GOT3 (cell line): Measurements from ENCODE around the gene LAMA2.

Experiments used
- DNase-seq: peaks from one replicate; lab custom pipeline; 2025; ENCODE audit warnings: mixed read lengths; lab: John Stamatoyannopoulos, UW

LAMA2 gene

DNA sequence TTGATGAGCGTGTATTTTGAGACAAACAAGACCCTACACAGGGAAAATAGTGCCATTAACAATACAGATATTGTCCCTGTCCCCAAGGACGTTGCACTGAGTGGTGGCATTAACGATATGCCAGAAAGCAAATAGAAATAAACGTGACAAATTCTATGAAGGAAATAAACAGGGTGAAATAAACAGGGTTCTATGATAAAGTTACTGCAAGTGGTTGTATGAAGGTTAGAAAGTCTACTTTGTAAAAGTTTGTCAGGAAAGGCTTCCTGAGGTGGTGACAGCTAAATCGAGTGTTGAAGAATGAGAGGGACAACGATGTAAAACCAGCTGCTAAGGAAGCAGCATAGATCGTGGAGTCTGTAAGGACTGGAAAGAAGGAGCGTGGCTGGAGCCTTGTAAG lies 380.2 kb downstream of the LAMA2 start:
- DNase-seq: no peak

DNA sequence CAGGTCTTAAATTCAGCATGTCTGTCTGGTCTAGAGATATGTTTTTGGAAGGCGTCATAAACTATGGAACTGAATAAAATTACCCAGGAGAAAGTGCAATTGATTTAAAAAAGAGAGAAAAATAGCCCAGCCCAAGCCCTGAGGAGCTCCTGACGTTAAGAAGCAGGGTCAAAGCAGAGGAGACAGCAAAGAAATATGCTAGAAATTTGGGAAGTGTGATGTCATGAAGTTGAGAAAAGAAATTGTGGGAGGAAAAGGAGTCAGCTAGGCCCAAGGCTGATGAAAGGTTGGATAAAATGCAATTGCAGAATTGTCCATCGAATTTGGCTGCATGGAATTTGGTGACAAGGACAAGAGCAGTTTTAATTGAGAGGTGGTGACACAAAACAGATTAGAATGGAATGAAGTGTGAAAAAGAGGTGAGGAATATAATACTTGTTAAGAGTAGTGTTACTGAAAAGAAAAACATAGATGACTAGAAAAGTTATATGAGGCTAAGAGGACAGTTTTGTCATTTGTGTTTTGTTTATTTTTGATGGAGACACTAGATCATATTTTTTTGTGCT lies 381.6 kb downstream of the LAMA2 start:
- DNase-seq: no peak

DNA sequence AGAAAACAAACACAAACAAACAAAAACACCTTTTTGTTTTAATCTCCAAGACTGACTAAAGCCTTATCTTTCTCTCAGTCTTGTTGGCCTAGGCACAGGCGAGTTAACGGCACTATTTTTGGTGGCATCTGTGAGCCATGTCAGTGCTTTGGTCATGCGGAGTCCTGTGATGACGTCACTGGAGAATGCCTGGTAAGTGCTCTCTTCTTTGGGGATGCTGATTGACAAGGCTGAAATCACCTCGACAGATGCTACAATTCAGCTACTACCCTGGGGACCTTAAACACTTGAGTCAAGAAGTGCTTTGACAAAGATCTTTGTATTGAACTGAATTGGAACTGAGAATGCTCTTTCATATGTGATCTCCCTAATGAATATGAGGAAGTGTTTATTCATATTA lies 384.1 kb downstream of the LAMA2 start:
- no peak for DNase-seq

DNA sequence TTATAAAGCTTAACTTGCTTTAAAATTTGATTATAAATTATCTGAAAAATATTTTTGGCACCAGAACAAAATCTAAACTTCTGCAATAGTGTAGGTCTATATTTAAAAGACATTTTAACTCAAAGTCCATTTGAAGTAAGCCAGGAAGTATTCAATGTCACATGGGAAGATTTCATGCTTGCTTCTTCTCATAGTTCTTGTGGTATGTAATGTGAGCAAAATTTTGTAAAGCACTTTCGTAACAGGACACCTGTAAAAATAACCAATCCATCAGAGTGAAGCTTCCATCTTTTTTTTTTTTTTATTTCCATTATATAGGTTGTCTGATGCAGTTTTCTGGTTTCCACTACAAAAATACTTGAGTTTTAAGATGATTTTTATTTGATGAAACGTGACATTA lies 386.1 kb downstream of the LAMA2 start:
- DNase-seq: no peak

DNA sequence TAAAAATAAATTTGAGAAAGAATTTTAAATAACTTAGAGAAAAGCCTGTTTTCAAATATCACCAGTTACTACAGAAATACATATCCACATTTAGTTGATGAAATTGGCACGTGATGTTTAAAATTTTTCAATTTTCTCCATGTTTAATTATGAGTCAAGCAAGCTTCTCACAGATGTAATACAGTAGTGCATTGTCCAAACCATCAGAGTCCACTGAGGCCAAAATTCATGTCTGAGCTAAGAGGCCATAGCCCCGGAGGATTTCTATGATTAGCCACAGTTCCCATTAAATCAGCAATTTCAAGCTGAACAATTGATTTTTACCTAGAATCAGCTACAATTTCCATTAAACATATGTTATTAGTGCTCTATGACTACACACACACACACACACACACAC lies 387.0 kb downstream of the LAMA2 start:
- DNase-seq: no peak

DNA sequence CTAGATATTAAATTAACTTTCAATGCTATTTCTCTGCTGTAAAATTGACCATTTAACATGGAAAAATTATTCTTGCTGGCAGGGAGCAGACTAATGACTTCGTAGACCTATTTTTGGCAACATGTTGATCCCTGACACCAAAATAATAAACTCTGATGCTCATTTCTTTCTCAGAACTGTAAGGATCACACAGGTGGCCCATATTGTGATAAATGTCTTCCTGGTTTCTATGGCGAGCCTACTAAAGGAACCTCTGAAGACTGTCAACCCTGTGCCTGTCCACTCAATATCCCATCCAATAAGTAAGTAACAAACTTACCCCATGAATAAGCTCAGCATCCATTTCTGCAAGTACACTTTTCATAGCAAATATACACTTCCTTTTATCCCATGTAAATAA lies 387.5 kb downstream of the LAMA2 start:
- no peak for DNase-seq

DNA sequence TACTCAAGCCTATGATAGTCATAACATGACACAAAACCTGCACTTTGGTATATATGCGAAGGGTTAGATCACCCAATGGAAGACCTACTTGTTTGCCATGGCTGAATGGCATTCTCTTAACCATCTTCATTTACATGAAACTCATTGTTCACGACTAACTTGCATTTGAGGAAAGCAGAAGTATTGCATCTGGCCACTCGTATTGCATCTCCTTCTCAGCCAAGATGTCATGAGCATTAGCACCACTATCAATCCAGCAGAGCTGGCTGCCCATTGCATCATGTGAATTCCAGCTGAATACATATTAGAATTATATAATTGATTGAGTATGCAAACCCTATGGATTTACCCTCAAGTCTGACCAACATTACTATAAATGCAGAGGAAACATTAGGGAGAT lies 390.2 kb downstream of the LAMA2 start:
- DNase-seq: no peak

DNA sequence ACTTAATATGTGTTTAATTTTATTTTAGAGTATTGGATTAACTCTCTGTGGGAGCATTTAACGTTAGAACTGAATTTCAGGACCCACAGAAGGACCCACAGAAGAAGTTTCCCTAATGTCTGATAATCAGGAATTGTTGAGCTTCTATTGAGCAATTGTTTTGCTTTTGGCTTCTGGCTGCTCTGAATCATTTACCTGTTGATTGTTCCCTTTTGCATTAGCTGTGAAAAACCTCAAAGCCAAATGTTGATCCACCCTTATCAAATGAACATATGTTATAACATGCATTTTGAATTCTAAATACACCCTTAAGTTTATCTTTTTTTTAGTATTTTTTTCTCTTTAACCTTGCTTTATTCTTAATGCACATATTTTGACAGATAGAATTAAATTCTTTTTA lies 393.5 kb downstream of the LAMA2 start:
- DNase-seq: no peak

DNA sequence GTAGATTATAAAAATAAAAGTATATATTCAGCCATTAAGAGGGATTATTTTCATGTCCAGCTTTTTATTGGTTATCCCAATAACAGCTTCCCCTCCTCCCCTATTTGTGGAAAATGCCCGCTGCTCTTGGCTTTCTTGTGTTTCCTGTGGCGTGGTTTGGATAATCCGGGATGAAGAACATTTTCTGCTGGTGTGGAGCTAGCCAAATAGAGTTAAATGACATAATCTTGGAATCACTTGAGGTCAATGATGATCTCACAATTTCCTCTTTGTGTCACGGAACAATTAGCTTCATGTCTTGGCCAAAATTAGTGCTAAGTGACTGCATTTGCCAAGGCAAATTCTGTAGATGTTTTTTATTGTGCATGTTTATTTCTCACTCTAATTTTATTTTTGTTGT lies 394.0 kb downstream of the LAMA2 start:
- DNase-seq: no peak

DNA sequence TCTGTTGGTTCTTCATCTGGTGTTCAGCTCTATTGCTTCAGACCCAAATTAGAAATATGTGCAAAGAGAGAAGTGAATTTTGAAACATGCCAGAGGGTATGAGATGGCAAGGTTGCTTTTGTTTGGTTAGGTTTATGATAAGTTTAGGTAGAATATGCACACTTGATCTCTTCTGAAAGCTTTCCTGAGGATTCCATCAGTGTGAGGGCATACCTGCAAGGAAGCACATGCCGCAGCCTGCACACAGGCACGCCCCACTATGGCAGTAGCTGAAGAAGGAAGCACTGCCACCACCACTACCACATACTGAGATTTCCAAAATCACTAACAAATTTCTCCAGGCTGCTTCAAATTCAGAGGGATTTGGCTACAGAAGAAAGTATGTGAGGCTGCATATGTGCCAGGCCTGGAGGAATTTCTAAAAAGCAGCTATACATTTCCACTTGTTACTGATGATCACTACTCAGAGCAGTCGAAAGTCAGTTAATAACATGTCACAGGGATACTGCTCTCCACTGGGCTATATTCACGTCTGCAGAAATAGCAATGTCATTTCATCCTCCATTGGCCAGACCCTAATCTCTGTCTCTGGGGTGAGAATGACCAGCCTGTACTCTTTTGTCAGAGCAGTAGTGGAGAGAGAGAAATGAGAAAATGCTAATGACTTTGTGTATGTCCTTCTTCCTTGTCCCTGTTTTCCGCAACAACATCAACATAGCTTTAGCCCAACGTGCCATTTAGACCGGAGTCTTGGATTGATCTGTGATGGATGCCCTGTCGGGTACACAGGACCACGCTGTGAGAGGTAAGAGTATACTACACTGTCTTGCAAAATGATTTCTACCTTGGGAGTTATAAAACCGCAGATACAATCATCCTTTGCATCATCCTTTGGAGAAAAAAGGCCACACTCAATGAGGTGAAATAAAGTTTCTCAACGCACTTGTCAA lies 396.7 kb downstream of the LAMA2 start:
- DNase-seq: no peak

DNA sequence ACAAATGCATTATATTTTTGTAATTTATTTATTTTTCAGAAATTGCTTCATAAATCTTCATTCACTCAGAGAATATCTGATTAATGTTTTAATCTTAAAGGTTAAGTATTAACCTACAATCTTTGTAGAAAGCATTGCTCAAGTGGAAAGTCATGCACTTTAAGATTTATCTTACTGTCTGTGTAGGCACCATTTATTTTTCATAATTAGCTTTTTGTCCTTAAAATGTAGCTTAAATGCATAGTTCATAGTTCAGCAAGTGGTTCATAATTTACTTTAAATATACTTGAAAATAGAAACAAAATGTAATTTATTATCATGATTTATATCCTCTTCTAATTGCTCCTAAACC lies 397.3 kb downstream of the LAMA2 start:
- no peak for DNase-seq

DNA sequence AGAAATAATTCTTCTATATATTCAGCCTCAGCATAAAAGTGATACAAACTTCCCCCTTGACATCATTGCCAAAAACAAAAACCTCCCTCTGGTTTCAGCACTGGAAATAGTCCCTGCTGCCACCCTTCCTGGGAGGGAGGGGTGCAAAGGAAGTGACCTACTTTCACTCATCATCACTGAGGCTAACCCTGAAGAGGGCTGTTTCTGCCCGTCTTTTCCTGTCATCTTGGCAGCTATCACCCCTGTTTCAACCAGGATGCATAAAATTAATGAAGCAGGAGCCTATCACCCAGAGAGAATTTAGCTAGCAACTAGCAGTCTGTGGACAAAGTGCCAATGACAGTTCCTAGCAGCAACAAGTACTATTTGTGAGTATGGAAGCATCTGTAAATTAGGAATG lies 397.8 kb downstream of the LAMA2 start:
- DNase-seq: no peak

DNA sequence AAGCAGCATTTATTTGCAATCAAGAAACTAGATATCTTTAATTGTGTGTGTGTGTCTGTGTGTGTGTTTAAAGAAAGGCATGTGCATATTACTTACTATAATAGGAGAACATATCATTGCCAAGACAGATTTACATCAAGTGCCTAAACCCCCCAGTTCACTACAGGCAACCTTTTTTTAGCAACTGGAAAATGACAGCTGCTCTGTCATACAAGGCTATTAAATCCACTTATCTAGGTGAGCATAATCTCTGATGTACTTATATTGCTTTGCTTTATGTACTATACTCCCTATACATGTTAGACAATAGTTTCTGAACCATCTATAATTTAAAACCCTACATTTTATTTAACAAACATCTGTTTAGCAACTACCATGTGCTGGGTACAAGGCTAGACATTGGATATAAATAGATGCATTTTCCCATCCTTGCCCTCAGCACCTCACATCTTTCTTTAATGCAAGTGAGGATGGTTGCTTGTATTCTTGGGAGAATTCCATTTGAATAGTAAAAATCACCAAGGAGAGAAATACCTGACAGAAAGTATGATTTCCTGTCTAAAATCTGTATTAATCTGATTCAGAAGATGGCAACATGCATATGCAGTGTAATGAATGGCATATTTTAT lies 398.3 kb downstream of the LAMA2 start:
- no peak for DNase-seq

DNA sequence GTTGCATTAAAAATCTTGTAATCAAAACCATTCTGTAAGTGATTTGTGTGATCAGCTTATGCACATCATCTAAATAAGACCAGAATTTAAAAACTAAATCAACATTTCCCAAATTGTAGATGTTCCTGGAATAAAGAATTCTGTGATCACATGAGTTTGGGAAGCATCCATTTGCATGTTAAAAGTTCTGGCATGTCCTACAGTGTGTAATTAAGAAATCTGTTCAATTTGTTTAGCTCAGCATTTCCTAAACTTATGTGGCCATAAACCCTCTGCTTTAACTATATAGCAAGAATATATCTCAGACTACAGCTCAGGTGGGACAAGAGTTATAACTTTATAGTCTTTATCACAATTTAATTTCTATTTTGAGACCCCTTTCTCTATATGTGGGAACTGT lies 399.1 kb downstream of the LAMA2 start:
- no peak for DNase-seq

DNA sequence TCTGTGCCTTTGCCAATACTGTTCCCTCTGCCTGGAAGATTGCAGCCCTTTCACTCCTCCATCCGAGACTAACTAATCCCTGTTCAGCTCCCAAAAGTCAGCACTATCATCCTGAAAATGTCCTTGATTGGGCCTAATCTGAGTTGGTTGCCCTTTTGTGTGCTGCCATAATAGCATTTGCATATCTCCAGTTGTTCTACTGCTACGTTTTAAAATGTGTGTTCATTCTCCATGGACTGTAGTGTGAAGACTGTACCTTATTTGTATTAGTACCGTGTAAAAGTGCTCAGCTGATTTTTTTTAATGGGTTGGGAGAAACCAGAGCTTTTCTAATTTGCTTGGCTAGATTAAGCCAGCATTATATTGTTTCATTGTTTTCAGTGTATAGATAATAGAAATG lies 401.3 kb downstream of the LAMA2 start:
- DNase-seq: no peak

DNA sequence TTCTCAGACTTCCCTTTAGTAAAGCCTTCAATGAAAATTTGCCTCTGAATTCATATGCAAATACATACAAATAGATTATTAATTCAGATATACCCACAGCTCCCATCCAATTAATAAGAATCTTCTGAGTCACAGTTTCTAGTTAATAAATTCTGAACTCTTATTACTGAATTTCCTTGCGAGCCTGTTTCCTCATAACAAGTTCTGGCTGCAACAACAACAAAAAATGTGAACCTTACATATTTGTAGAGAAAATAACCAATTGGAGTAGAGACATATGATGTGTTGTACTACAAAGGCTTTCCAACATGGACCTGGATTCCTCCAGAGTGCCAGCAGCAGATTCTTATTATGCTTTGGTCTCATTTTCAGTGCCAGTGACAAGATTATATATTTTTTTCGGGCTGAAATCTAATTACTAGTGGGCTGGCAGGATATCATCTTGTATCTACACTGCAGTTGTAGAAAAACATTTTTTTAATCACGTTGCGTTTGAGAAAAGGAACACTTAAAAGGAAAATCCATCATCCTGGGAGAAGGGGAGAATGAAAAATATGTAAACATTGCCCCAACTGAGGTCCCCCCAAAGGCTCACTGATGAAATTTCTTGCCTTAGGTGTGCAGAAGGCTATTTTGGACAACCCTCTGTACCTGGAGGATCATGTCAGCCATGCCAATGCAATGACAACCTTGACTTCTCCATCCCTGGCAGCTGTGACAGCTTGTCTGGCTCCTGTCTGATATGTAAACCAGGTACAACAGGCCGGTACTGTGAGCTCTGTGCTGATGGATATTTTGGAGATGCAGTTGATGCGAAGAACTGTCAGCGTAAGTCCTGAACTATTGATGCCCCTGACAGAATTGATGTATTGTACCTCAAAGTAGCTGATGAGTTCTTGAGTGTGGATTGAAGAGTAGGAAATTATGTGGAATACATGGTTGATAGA lies 404.6 kb downstream of the LAMA2 start:
- DNase-seq: no peak

DNA sequence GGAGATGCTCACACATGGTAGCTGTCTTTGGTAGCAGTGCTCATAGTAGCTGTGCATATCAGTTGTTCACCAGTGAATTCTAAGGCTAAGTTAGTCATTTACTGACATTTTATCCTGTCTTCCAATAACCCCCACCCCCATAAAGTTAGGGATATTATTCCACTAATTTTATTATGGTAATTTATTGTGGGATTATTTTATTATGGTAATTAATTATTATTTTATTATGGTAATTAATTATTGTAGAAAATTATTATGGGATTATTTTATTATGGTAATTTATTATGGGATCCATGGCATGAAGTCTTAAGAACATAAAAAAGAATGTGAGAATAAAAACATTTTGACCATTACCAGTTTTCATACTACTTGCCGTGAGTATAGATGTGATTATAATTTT lies 406.5 kb downstream of the LAMA2 start:
- DNase-seq: no peak

DNA sequence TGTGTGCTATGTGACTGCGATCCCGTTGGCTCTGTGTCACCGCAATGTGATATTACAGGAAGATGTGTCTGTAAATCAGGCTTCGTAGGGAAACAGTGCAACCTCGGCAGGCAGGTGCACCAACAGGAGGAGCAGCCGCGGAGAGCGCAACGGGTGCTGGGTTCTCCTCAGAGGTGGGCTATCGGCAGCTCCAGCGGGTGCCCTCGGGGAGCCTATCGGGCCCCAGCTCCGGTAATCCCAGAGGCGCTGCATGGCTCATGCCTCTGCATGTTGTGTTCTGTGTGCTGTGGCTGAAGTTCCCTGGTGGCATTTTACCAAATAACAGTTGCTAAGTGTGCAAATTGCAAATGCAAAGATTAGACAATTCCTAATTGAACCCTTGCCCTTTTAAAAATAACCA lies 409.9 kb downstream of the LAMA2 start:
- no peak for DNase-seq

DNA sequence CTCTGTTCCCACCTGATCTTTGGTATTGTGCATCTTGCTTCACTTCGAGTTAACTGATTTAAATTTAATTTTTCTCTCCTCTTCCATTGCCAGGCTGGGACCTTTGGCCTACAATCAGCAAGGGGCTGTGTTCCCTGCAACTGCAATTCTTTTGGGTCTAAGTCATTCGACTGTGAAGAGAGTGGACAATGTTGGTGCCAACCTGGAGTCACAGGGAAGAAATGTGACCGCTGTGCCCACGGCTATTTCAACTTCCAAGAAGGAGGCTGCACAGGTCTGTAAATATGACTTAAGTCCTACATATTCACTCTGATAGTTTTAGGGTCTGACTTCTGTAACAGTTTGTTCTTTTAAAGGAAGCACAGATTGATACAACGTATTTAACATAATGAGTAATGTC lies 414.7 kb downstream of the LAMA2 start:
- no peak for DNase-seq

DNA sequence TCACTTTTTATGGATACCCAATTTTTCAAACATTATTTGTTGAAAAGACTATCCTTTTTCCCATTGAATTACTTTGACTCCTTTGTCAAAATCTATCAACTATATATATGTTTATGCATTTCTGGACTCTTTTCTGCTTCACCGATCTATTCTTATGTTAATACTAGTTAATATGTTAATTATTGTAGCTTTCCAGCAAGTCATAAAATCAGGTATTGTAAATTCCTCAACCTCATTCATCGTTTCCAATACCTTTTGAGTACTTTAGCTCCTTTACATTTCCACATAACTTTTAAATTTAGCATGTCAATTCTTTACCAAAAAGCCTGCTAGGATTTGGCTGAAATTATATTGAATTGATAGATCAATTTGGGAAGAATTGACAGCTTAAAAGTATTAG lies 419.7 kb downstream of the LAMA2 start:
- DNase-seq: no peak

DNA sequence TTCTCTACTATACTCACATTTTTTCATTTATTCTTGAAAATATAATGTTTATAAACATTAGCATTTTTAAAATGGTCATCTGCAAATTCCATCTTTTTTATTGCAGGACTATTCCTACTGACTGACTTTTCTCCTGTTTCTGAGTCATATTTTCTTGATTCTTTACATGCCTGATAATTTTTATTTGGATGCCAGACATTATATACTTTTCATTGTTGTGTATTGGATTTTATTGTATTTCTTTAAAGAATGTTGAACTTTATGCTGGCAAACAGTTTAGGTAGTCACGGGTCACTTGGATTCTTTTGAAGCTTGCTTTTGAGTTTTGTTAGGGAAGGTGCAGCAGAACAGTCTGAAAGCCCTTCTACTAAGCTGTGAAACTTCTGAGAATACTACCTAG lies 423.9 kb downstream of the LAMA2 start:
- no peak for DNase-seq

DNA sequence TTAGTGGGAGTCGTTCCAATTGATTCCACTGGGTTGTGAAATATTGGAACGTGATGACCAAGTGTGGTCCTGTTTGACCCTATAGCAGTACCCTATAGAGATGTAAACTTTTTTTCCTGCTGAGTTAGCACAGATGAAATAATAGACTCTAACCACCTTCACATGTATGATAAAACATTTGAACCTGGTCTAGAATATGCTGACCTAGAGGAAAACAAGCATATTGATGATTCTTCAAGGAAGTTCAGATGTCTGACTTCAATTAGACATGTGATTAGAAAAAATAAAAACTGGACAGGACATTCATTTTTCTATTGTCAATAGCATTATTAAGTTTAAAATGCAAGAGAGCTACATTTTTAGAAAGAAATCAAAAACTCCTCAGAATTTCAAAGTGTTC lies 424.9 kb downstream of the LAMA2 start:
- no peak for DNase-seq
